ENCODE results near the gene SUSD6.

- TF ChIP-seq POLR2AphosphoS5 (IDR thresholded peaks at IDR 0.05; ENCODE audit: low read depth, low read length), result no peak
- no peak for TF ChIP-seq POLR2A (IDR thresholded peaks at IDR 0.05; ENCODE audit: low read depth, low read length)
Measured at GRCh38 chr14:69619012-69619411, 7.6 kb downstream of the SUSD6 start.
